Measurements from ENCODE around the gene IGFL1.
"Not testable (repeated sequence)": the region's sequence is repeated elsewhere in the genome, so short reads cannot be mapped to it uniquely, and the experiment has no call there.

IGFL1 gene

GRCh38 chr19:46202872-46203860 is 26.4 kb upstream of the IGFL1 start:
- no peak for DNase-seq

- no peak for DNase-seq
Observed at GRCh38 chr19:46204008-46204407, 25.5 kb upstream of the IGFL1 start.

- no peak for DNase-seq
Observed at GRCh38 chr19:46205183-46205984, 24.2 kb upstream of the IGFL1 start.

GRCh38 chr19:46206176-46206575 is 23.4 kb upstream of the IGFL1 start:
- no peak for DNase-seq

GRCh38 chr19:46206682-46207081 is 22.9 kb upstream of the IGFL1 start:
- DNase-seq = no peak

GRCh38 chr19:46207858-46208257 is 21.7 kb upstream of the IGFL1 start:
- DNase-seq = not testable (repeated sequence)

GRCh38 chr19:46209051-46209450 is 20.5 kb upstream of the IGFL1 start:
- no peak for DNase-seq

GRCh38 chr19:46209472-46209871 is 20.1 kb upstream of the IGFL1 start:
- DNase-seq = no peak

GRCh38 chr19:46210669-46211068 is 18.9 kb upstream of the IGFL1 start:
- no peak for DNase-seq

- DNase-seq = no peak
Observed at GRCh38 chr19:46211201-46211881, 18.2 kb upstream of the IGFL1 start.

GRCh38 chr19:46212592-46212991 is 16.9 kb upstream of the IGFL1 start:
- DNase-seq = not testable (repeated sequence)

- no peak for DNase-seq
Observed at GRCh38 chr19:46213156-46213555, 16.4 kb upstream of the IGFL1 start.

GRCh38 chr19:46213806-46214205 is 15.7 kb upstream of the IGFL1 start:
- DNase-seq = no peak

GRCh38 chr19:46216612-46217011 is 12.9 kb upstream of the IGFL1 start:
- no peak for DNase-seq

GRCh38 chr19:46217476-46217875 is 12.1 kb upstream of the IGFL1 start:
- DNase-seq = no peak

- no peak for DNase-seq
Observed at GRCh38 chr19:46218160-46218559, 11.4 kb upstream of the IGFL1 start.

- DNase-seq = no peak
Observed at GRCh38 chr19:46220038-46220615, 9.4 kb upstream of the IGFL1 start.

- DNase-seq = no peak
Observed at GRCh38 chr19:46221152-46221551, 8.4 kb upstream of the IGFL1 start.

- DNase-seq = no peak
Observed at GRCh38 chr19:46221981-46222610, 7.4 kb upstream of the IGFL1 start.

- not testable (repeated sequence) for DNase-seq
Observed at GRCh38 chr19:46223787-46224186, 5.8 kb upstream of the IGFL1 start.

GRCh38 chr19:46224773-46225172 is 4.8 kb upstream of the IGFL1 start:
- no peak for DNase-seq

- DNase-seq = no peak
Observed at GRCh38 chr19:46225558-46226004, 4.0 kb upstream of the IGFL1 start.

All from NCI-H1436 (cell line).